ENCODE results near the gene LMF1. TPM values are rescaled to one million over a fixed set of nuclear protein-coding genes. Genes with fewer than 3 reads are reported as not detected.

Gene LMF1
- total and polyA plus RNA-seq, 2 of the 4 experiments (the other 2 are of a cell fraction), result 7.7 to 13.1 TPM

DNA sequence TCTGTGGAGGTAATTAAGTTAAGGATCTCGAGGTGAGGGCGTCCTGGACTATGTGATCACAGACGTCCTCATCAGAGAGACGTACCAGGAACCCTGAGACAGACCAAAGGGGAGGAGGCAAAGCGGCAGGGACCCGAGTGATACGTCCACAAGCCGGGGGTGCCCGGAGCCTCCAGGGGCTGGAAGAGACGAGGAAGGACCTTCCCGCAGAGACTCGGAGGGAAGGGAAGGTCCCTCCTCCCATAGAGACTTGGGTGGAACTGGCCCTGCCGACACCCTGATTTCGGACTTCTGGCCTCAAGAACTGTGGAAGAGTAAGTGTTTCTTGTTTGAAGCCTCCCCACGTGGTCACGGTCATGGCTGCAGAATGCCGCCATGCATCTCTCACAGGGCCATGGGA lies 30.8 kb downstream of the LMF1 start:
- Histone ChIP-seq H2AK9ac (replicated peaks; ENCODE audit: low read depth, low read length, poor library complexity) (no peak overlapping the region), H2AK5ac (ENCODE audit: low read depth, low read length) (no peak overlapping the region), H3K36me3 (ENCODE audit: control insufficient read depth, insufficient read depth, low read length) (no peaks in the 10 kb centered on the region; the same call in 1 of the 2 replicates), H4K5ac (ENCODE audit: low read depth, low read length) (no peak overlapping the region), H3K4me3 (ENCODE audit: insufficient read depth, low read depth, low read length) (no peak overlapping the region), H3K14ac (replicated peaks; ENCODE audit: low read depth, low read length) (no peak overlapping the region), H3K56ac (ENCODE audit: extremely low read depth, insufficient read depth, low read length) (no peak overlapping the region), H4K91ac (ENCODE audit: insufficient read depth, low read depth, low read length) (no peak overlapping the region), H3K4me1 (ENCODE audit: control insufficient read depth, insufficient read depth, low read length) (no peaks in the 10 kb centered on the region), H4K20me1 (ENCODE audit: insufficient read depth, low read length) (no peaks in the 10 kb centered on the region), H3K9me1 (ENCODE audit: insufficient read depth, low read length) (no peaks in the 10 kb centered on the region), H3K27me3 (ENCODE audit: control insufficient read depth, insufficient read depth, low read length) (no peaks in the 10 kb centered on the region), H4K8ac (ENCODE audit: low read depth in 2 of 2, low read length in 2 of 2) (no peak overlapping the region), H2BK15ac (ENCODE audit: low read depth, low read length) (no peak overlapping the region), H3K18ac (ENCODE audit: low read depth, low read length) (no peak overlapping the region), H2AFZ (replicated peaks; ENCODE audit: low read length, poor library complexity) (no peak overlapping the region), H3K79me1 (ENCODE audit: low read depth in 1 of 2, low read length in 2 of 2) (no peaks in the 10 kb centered on the region), H3K23ac (ENCODE audit: low read depth, low read length) (no peak overlapping the region), H2BK20ac (ENCODE audit: low read depth, low read length) (no peak overlapping the region), H3K27ac (ENCODE audit: insufficient read depth, low read length) (no peak overlapping the region), H3K4ac (ENCODE audit: low read depth, low read length) (no peak overlapping the region), H3K9ac (ENCODE audit: low read depth, low read length) (no peak overlapping the region), H2BK120ac (ENCODE audit: low read depth, low read length) (no peak overlapping the region), H2BK5ac (ENCODE audit: low read depth, low read length, poor library complexity, severe bottlenecking) (no peak overlapping the region), H3K9me3 (ENCODE audit: control insufficient read depth, insufficient read depth, low read length) (peaks cover 7% of the 10 kb centered on the region), H3K4me2 (ENCODE audit: low read depth, low read length) (no peak overlapping the region)
- no TSS peak for BruUV-seq (replicated peaks)
- intact Hi-C loops (cut with micrococcal nuclease) (loop anchor here (10.0 kb wide), 1 partner anchor 75 kb away; no protein-coding TSS in a partner anchor), in situ Hi-C loops (cut with MboI; ENCODE audit: low sequenced_read_pairs) (no loop called here), dilution Hi-C loops (cut with HindIII; ENCODE audit: low sequenced_read_pairs, unreplicated experiment) (no loop called here)
- no peak for ATAC-seq (ENCODE audit: low read depth)
- CTCF ChIA-PET, result no interaction called here
- no peak for TF ChIP-seq RFX5 (IDR thresholded peaks at IDR 0.05; ENCODE audit: low read depth, low read length)
- DNase-seq, result no peak
- WGBS, 2 experiments (ENCODE audit: extremely low coverage in 2 of 2, insufficient read length in 1 of 2), result 79% methylated on average over 3 of the region's 17 CpGs; no CpG with 5 or more reads in 1 of the 2 experiments
- POLR2A ChIA-PET (ENCODE audit: unreplicated experiment), result no interaction called here
